ENCODE data around the gene LY9.
"Not testable (repeated sequence)": the region's sequence is repeated elsewhere in the genome, so short reads cannot be mapped to it uniquely, and the experiment has no call there.

Gene LY9

DNA sequence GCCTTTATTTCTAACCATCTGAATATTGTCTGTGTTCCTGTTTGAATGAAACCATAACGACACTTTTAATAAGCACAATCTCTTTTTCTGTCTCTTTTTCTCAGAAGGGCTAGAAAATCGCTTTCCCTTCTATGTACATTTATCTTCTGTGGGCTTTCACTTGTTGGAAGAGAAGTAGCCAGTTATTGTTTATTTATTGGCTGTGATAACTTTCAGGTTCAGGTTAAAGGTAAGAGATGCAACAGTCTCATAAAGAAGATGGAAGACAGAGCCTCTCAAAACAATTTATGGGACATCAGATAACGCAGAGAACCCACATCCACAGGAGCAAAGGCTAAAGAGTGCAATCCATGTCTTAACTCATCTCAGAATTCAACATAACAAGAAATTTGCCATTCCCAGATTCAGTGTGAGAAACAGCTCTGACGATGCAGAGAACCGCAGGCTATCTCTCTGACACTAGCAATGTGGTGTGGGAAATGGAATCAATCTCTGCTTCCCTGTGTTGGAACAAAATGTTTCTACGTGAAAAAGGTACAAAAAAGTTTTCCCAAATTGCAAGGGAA, 70.8 kb downstream of the LY9 start:
- no peaks in the 10 kb centered on the region for H3K9me3 ChIP-seq (ENCODE audit: control insufficient read depth, insufficient read depth, low read length)
- no peaks in the 10 kb centered on the region for H3K4me1 ChIP-seq (ENCODE audit: control insufficient read depth, insufficient read depth, low read length)
- H3K9ac ChIP-seq (ENCODE audit: low read depth, low read length) = no peak overlapping the region
- H3K4me3 ChIP-seq (ENCODE audit: low read depth, low read length) = no peak overlapping the region
- H3K27me3 ChIP-seq (ENCODE audit: control insufficient read depth, insufficient read depth, low read length) = no peaks in the 10 kb centered on the region
- H3K27ac ChIP-seq (ENCODE audit: low read depth, low read length) = no peak overlapping the region
- no peaks in the 10 kb centered on the region for H3K36me3 ChIP-seq (ENCODE audit: control insufficient read depth, insufficient read depth, low read length)

DNA sequence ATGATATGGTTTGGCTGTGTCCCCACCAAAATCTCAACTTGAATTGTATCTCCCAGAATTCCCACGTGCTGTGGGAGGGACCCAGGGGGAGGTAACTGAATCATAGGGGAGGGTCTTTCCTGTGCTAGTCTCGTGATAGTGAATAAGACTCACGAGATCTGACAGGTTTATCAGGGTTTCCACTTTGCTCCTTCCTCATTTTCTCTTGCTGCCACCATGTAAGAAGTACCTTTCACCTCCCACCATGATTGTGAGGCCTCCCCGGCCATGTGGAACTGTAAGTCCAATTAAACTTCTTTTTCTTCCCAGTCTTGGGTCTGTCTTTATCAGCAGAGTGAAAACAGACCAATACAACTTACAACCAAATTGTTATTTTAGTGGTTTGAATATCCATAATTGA, 71.7 kb downstream of the LY9 start:
- not testable (repeated sequence) for H3K27ac ChIP-seq (ENCODE audit: low read depth, low read length); H3K9ac ChIP-seq (ENCODE audit: low read depth, low read length); H3K9me3 ChIP-seq (ENCODE audit: control insufficient read depth, insufficient read depth, low read length); H3K36me3 ChIP-seq (ENCODE audit: control insufficient read depth, insufficient read depth, low read length); H3K4me3 ChIP-seq (ENCODE audit: low read depth, low read length); H3K27me3 ChIP-seq (ENCODE audit: control insufficient read depth, insufficient read depth, low read length); H3K4me1 ChIP-seq (ENCODE audit: control insufficient read depth, insufficient read depth, low read length)

DNA sequence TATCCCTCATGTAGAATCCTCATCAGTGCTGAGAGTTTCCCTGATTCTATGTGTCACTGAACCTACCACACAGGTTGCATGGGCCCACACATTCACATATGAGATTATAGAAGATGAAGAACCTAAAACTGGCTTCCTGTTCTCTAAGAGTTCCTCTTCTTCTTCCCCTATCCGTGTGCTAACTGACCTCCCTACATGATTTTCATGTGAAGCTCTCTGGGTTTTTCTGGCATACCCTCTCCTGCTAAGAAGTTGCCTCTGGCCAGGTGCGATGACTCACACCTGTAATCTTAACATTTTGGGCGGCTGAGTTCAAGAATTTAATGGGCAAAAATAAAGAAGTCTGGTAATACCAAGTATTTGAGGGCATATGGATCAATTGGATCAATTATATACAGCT, 72.2 kb downstream of the LY9 start:
- Histone ChIP-seq H3K4me1 (ENCODE audit: control insufficient read depth, insufficient read depth, low read length) (no peaks in the 10 kb centered on the region), H3K9me3 (ENCODE audit: control insufficient read depth, insufficient read depth, low read length) (no peaks in the 10 kb centered on the region), H3K4me3 (ENCODE audit: low read depth, low read length) (no peak overlapping the region), H3K27me3 (ENCODE audit: control insufficient read depth, insufficient read depth, low read length) (no peaks in the 10 kb centered on the region), H3K36me3 (ENCODE audit: control insufficient read depth, insufficient read depth, low read length) (no peaks in the 10 kb centered on the region), H3K27ac (ENCODE audit: low read depth, low read length) (no peak overlapping the region), H3K9ac (ENCODE audit: low read depth, low read length) (no peak overlapping the region)

GRCh38 chr1:160874935-160875334, 79.0 kb downstream of the LY9 start:
- H3K4me1 ChIP-seq (ENCODE audit: control insufficient read depth, insufficient read depth, low read length) = no peaks in the 10 kb centered on the region
- H3K9me3 ChIP-seq (ENCODE audit: control insufficient read depth, insufficient read depth, low read length) = no peaks in the 10 kb centered on the region
- H3K27ac ChIP-seq (ENCODE audit: low read depth, low read length) = no peak overlapping the region
- H3K4me3 ChIP-seq (ENCODE audit: low read depth, low read length) = no peak overlapping the region
- H3K27me3 ChIP-seq (ENCODE audit: control insufficient read depth, insufficient read depth, low read length) = no peaks in the 10 kb centered on the region
- no peaks in the 10 kb centered on the region for H3K36me3 ChIP-seq (ENCODE audit: control insufficient read depth, insufficient read depth, low read length)
- no peak overlapping the region for H3K9ac ChIP-seq (ENCODE audit: low read depth, low read length)

DNA sequence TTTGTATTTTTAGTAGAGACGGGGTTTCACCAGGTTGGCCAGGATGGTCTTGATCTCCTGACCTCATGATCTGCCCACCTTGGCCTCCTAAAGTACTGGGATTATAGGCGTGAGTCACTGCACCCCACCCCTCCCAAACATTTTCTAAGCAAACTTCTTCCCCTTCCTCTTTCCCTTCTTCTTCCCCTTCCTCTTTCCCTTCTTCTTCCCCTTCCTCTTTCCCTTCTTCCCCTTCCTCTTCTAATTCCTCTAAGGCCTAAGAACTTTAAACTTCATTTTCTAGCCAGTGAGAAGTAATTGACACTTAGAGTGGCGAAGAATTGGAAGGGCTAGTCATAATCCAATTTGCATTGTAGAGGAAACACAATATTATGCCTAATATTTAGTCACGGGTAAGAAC, 79.6 kb downstream of the LY9 start:
- not testable (repeated sequence) for H3K4me3 ChIP-seq (ENCODE audit: low read depth, low read length); H3K9ac ChIP-seq (ENCODE audit: low read depth, low read length); H3K4me1 ChIP-seq (ENCODE audit: control insufficient read depth, insufficient read depth, low read length); H3K27ac ChIP-seq (ENCODE audit: low read depth, low read length); H3K9me3 ChIP-seq (ENCODE audit: control insufficient read depth, insufficient read depth, low read length); H3K27me3 ChIP-seq (ENCODE audit: control insufficient read depth, insufficient read depth, low read length); H3K36me3 ChIP-seq (ENCODE audit: control insufficient read depth, insufficient read depth, low read length)

GRCh38 chr1:160876311-160876710, 80.3 kb downstream of the LY9 start:
- no peaks in the 10 kb centered on the region for H3K27me3 ChIP-seq (ENCODE audit: control insufficient read depth, insufficient read depth, low read length)
- no peak overlapping the region for H3K9ac ChIP-seq (ENCODE audit: low read depth, low read length)
- no peaks in the 10 kb centered on the region for H3K36me3 ChIP-seq (ENCODE audit: control insufficient read depth, insufficient read depth, low read length)
- no peaks in the 10 kb centered on the region for H3K9me3 ChIP-seq (ENCODE audit: control insufficient read depth, insufficient read depth, low read length)
- H3K4me1 ChIP-seq (ENCODE audit: control insufficient read depth, insufficient read depth, low read length) = no peaks in the 10 kb centered on the region
- H3K27ac ChIP-seq (ENCODE audit: low read depth, low read length) = no peak overlapping the region
- no peak overlapping the region for H3K4me3 ChIP-seq (ENCODE audit: low read depth, low read length)

- no peak overlapping the region for H3K27ac ChIP-seq (ENCODE audit: low read depth, low read length)
- H3K27me3 ChIP-seq (ENCODE audit: control insufficient read depth, insufficient read depth, low read length) = no peaks in the 10 kb centered on the region
- no peaks in the 10 kb centered on the region for H3K9me3 ChIP-seq (ENCODE audit: control insufficient read depth, insufficient read depth, low read length)
- H3K4me1 ChIP-seq (ENCODE audit: control insufficient read depth, insufficient read depth, low read length) = no peaks in the 10 kb centered on the region
- no peak overlapping the region for H3K9ac ChIP-seq (ENCODE audit: low read depth, low read length)
- no peak overlapping the region for H3K4me3 ChIP-seq (ENCODE audit: low read depth, low read length)
- no peaks in the 10 kb centered on the region for H3K36me3 ChIP-seq (ENCODE audit: control insufficient read depth, insufficient read depth, low read length)
Observed at GRCh38 chr1:160877221-160877620, 81.2 kb downstream of the LY9 start.
